Astrocyte of the cerebellum (primary cell): Measurements from ENCODE around the gene TOPAZ1.

Experiments
- DNase-seq: peaks from one replicate; pipeline ENCODE4 v3.0.0-alpha.2; 2011; ENCODE audit warnings: low read depth
- H3K4me3 ChIP-seq: 2 replicates; pipeline ENCODE4 v1.5.1; 2011; ENCODE audit warnings: mild to moderate bottlenecking, low read depth, low read length, moderate library complexity
- CTCF ChIP-seq: IDR thresholded peaks from 2 replicates; pipeline ENCODE4 v1.5.1; 2012; ENCODE audit warnings: low read length, low read depth, moderate library complexity, mild to moderate bottlenecking; ENCODE audit errors: missing control alignments
- in situ Hi-C: cut with HindIII; loops from 2 replicates; pipeline ENCODE4 v1.10.0; 2017; ENCODE audit warnings: low sequenced_read_pairs

TOPAZ1 gene

GRCh38 chr3:44355362-44356033, 113.8 kb downstream of the TOPAZ1 start:
- DNase-seq, result peak; percentile 73
- H3K4me3 ChIP-seq, result no peak overlapping the region
- TF ChIP-seq CTCF, result no peak
- in situ Hi-C loops, result no loop called here

- in situ Hi-C loops, result no loop called here
- H3K4me3 ChIP-seq, result no peak overlapping the region
- DNase-seq, result no peak
- TF ChIP-seq CTCF, result no peak
Measured at GRCh38 chr3:44359146-44359751, 117.6 kb downstream of the TOPAZ1 start.

GRCh38 chr3:44363591-44363990, 121.9 kb downstream of the TOPAZ1 start:
- DNase-seq, result no peak
- no peak overlapping the region for H3K4me3 ChIP-seq
- in situ Hi-C loops, result no loop called here
- TF ChIP-seq CTCF, result no peak

GRCh38 chr3:44365952-44366351, 124.3 kb downstream of the TOPAZ1 start:
- TF ChIP-seq CTCF, result no peak
- no peak overlapping the region for H3K4me3 ChIP-seq
- in situ Hi-C loops, result no loop called here
- no peak for DNase-seq

- in situ Hi-C loops, result no loop called here
- DNase-seq, result no peak
- no peak overlapping the region for H3K4me3 ChIP-seq
- no peak for TF ChIP-seq CTCF
Measured at GRCh38 chr3:44375450-44375849, 133.8 kb downstream of the TOPAZ1 start.
